Erythroblast (primary cell): ENCODE data around the gene SLC13A4.
"Not testable (repeated sequence)": the region's sequence is repeated elsewhere in the genome, so short reads cannot be mapped to it uniquely, and the experiment has no call there.

ENCODE experiments used
- DNase-seq, 2 experiments: peaks; one replicate each; lab custom pipeline; 2025; lab: John Stamatoyannopoulos, UW
- GATA1 ChIP-seq: IDR thresholded peaks from 2 replicates; pipeline ENCODE4 v1.6.1; 2011; ENCODE audit warnings: low read depth, mild to moderate bottlenecking, control low read depth, low read length, moderate library complexity
- POLR2A ChIP-seq: IDR thresholded peaks from 2 replicates; pipeline ENCODE4 v1.6.1; 2011; ENCODE audit warnings: mild to moderate bottlenecking, low read length

SLC13A4 gene

GRCh38 chr7:135742371-135742770 is 14.4 kb upstream of the SLC13A4 start:
- TF ChIP-seq GATA1 (no peak), POLR2A (no peak)
- no peak for DNase-seq

- no peak for TF ChIP-seq POLR2A
- no peak for TF ChIP-seq GATA1
- peak; percentile 55 to 79 for DNase-seq
Observed at GRCh38 chr7:135741905-135742304, 13.9 kb upstream of the SLC13A4 start.

GRCh38 chr7:135740889-135741288 is 12.9 kb upstream of the SLC13A4 start:
- no peak for DNase-seq
- no peak for TF ChIP-seq GATA1
- TF ChIP-seq POLR2A = no peak

- not testable (repeated sequence) for DNase-seq
Observed at GRCh38 chr7:135737306-135737647, 9.3 kb upstream of the SLC13A4 start.

GRCh38 chr7:135736586-135737305 is 8.8 kb upstream of the SLC13A4 start:
- TF ChIP-seq POLR2A (no peak), GATA1 (no peak)
- no peak for DNase-seq

GRCh38 chr7:135734343-135734689 is 6.3 kb upstream of the SLC13A4 start:
- TF ChIP-seq GATA1 (no peak), POLR2A (no peak)
- no peak for DNase-seq

- no peak for TF ChIP-seq POLR2A
- TF ChIP-seq GATA1 = no peak
- no peak for DNase-seq
Observed at GRCh38 chr7:135733603-135734342, 5.8 kb upstream of the SLC13A4 start.

GRCh38 chr7:135731131-135731530 is 3.1 kb upstream of the SLC13A4 start:
- DNase-seq = peak; percentile 20 to 86
- TF ChIP-seq POLR2A (no peak), GATA1 (no peak)

- DNase-seq = no peak
- no peak for TF ChIP-seq GATA1
- no peak for TF ChIP-seq POLR2A
Observed at GRCh38 chr7:135729230-135729629, 1.2 kb upstream of the SLC13A4 start.

- no peak for DNase-seq
- no peak for TF ChIP-seq POLR2A
- TF ChIP-seq GATA1 = no peak
Observed at GRCh38 chr7:135726911-135727673, 894 bp downstream of the SLC13A4 start.

GRCh38 chr7:135726276-135726788 is 1.7 kb downstream of the SLC13A4 start:
- DNase-seq = no peak

GRCh38 chr7:135723411-135723810 is 4.6 kb downstream of the SLC13A4 start:
- DNase-seq = peak; percentile 18 to 53
- TF ChIP-seq GATA1 (no peak), POLR2A (no peak)

More at GRCh38 chr7:135726276-135726788, 1.7 kb downstream of the SLC13A4 start:
- TF ChIP-seq GATA1 = no peak
- TF ChIP-seq POLR2A = no peak

- no peak for DNase-seq
- TF ChIP-seq POLR2A (no peak), GATA1 (no peak)
Observed at GRCh38 chr7:135721198-135721820, 6.7 kb downstream of the SLC13A4 start.

- TF ChIP-seq GATA1 (no peak), POLR2A (no peak)
- no peak for DNase-seq
Observed at GRCh38 chr7:135719688-135720087, 8.3 kb downstream of the SLC13A4 start.
